OCI-LY3 (cell line): ENCODE data around the gene SAMD4A.

ENCODE experiments used
- EZH2phosphoT487 ChIP-seq: fragments of 200-600 bp; shearing (Covaris generic); IDR thresholded peaks from 2 replicates; pipeline ENCODE4 v1.6.1; 2018; ENCODE audit warnings: antibody characterized with exemption, mixed run types, low read depth
- TF ChIP-seq, protein P1 (sequence below): fragments of 200-600, 300-600 bp; sonication (generic); IDR thresholded peaks from 2 replicates; pipeline ENCODE4 v1.5.1; 2014; ENCODE audit warnings: antibody characterized with exemption, low read length, low read depth

GRCh38 chr14:54564868-54565784, 1.8 kb upstream of the SAMD4A start:
- TF ChIP-seq, protein P1, sequence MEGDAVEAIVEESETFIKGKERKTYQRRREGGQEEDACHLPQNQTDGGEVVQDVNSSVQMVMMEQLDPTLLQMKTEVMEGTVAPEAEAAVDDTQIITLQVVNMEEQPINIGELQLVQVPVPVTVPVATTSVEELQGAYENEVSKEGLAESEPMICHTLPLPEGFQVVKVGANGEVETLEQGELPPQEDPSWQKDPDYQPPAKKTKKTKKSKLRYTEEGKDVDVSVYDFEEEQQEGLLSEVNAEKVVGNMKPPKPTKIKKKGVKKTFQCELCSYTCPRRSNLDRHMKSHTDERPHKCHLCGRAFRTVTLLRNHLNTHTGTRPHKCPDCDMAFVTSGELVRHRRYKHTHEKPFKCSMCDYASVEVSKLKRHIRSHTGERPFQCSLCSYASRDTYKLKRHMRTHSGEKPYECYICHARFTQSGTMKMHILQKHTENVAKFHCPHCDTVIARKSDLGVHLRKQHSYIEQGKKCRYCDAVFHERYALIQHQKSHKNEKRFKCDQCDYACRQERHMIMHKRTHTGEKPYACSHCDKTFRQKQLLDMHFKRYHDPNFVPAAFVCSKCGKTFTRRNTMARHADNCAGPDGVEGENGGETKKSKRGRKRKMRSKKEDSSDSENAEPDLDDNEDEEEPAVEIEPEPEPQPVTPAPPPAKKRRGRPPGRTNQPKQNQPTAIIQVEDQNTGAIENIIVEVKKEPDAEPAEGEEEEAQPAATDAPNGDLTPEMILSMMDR: no peak; the same call in 1 of the 2 replicates
- TF ChIP-seq EZH2phosphoT487: no peak
